Mammary epithelial cell (primary cell): ENCODE measurements around the gene KRT13.

Experiments
- EZH2 ChIP-seq: IDR thresholded peaks from 2 replicates; pipeline ENCODE4 v1.6.1; 2012; ENCODE audit warnings: low read length, inconsistent platforms, borderline replicate concordance
- TF ChIP-seq, protein P1 (sequence below), 2 donors: IDR thresholded peaks in 1 of 2; conservative IDR thresholded peaks in 1 of 2; 2 replicates each; pipeline ENCODE4 v1.5.1; 2011 to 2012; ENCODE audit warnings: inconsistent platforms in 2 of 2, low read length in 2 of 2, mild to moderate bottlenecking in 2 of 2, control low read depth in 1 of 2, low read depth in 1 of 2; ENCODE audit not compliant: insufficient read depth in 1 of 2; ENCODE audit errors: extremely low read depth in 1 of 2

DNA sequence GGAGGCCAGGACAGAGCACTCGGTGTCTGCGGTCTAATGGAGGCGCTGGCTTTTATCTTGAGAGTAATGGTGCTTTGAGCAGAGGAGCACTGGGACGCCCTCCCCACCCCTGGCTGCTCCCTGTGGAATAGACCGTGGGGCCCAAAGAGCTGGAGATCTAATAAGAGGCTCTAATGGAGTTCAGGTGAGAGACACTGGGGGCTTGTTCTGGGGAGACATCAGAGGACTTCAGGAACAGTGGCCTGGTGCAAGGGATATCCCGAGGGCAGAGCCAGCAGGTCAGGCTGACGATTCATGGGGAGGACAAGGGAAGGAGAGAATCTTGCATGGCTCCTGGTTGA lies 32.2 kb upstream of the KRT13 start:
- no peak for TF ChIP-seq EZH2
- TF ChIP-seq, protein P1, sequence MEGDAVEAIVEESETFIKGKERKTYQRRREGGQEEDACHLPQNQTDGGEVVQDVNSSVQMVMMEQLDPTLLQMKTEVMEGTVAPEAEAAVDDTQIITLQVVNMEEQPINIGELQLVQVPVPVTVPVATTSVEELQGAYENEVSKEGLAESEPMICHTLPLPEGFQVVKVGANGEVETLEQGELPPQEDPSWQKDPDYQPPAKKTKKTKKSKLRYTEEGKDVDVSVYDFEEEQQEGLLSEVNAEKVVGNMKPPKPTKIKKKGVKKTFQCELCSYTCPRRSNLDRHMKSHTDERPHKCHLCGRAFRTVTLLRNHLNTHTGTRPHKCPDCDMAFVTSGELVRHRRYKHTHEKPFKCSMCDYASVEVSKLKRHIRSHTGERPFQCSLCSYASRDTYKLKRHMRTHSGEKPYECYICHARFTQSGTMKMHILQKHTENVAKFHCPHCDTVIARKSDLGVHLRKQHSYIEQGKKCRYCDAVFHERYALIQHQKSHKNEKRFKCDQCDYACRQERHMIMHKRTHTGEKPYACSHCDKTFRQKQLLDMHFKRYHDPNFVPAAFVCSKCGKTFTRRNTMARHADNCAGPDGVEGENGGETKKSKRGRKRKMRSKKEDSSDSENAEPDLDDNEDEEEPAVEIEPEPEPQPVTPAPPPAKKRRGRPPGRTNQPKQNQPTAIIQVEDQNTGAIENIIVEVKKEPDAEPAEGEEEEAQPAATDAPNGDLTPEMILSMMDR (conservative IDR thresholded peaks at IDR 0.05 in 1 of 2, IDR thresholded peaks at IDR 0.05 in 1 of 2; ENCODE audit: extremely low read depth in 1 of 2, insufficient read depth in 1 of 2, low read depth in 1 of 2, low read length in 2 of 2): no peak
